ENCODE results near the gene IGFN1. TPM values are rescaled to one million over a fixed set of nuclear protein-coding genes. Genes with fewer than 3 reads are reported as not detected.

The IGFN1 gene
- total RNA-seq, 1 experiment from 2014 or later = not detected

DNA sequence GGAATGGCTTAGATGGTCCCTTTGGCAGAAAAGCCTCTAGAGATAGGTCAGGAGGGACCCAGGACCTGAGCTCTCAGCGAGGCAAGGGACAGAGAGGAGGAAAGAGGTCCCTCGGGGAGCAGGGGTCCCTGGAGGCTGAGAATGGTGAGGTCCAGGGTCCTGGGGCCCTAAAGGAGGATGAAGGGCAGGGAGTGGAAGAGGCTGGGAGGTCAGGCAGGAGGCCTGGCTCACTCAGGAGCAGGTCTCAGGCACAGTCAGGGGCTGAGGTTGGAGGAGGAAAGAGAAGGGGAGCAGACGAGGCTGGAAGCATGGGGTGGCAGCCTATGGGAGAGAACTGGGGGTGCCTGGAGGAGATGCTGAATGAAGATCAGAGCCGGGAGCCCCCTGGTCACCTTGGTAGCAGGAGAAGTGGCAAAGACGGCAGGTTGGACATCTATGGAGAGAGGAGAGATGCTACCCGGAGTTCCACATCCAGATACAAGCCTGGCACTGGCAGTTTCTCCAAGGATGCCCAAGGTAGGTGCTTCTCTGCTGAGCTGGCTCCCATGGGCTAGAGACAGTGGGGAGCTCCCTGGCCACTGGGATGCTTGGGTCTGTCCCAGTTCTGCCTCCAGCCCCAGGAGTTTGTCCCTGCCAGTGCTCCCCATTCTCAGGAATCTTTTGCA, 22.6 kb downstream of the IGFN1 start:
- no peak overlapping the region for H4K91ac ChIP-seq (ENCODE audit: insufficient read length, low read depth, low read length)
- no peaks in the 10 kb centered on the region; a peak in 1 of 7 replicates for H3K36me3 Mint-ChIP-seq (ENCODE audit: insufficient read depth in 1 of 3, low read depth in 3 of 3)
- H3K4ac ChIP-seq (ENCODE audit: low read depth, low read length) = no peak overlapping the region
- H2AFZ ChIP-seq (ENCODE audit: low read length) = no peak overlapping the region
- H3K4me3 Mint-ChIP-seq = no peak overlapping the region
- H3K9me3 Mint-ChIP-seq = no peaks in the 10 kb centered on the region
- H3K4me1 ChIP-seq (ENCODE audit: insufficient read depth, low read length) = no peaks in the 10 kb centered on the region
- WGBS (ENCODE audit: extremely low coverage, insufficient read length, low lambda C conversion rate) = no CpG with 5 or more reads among the region's 6 CpGs
- DNase-seq = no peak
- no peak overlapping the region for H2BK20ac ChIP-seq (ENCODE audit: low read depth, low read length, poor library complexity, severe bottlenecking)
- no peak overlapping the region for H3K27ac ChIP-seq (ENCODE audit: insufficient read length, low read depth, low read length)
- no peaks in the 10 kb centered on the region for H3K27me3 ChIP-seq (ENCODE audit: insufficient read depth, low read length)
- no peak overlapping the region for H3K23ac ChIP-seq (ENCODE audit: insufficient read length, low read depth, low read length)
- H2BK15ac ChIP-seq (ENCODE audit: low read depth, low read length) = no peak overlapping the region
- no peak overlapping the region for H2AK5ac ChIP-seq (ENCODE audit: insufficient read length, low read length)
- H3K4me1 Mint-ChIP-seq = peaks cover 6 to 9% of the 10 kb centered on the region in 2 experiments; a peak in 3 of 4 replicates
- H3K4me2 ChIP-seq (ENCODE audit: insufficient read depth, insufficient read length, low read length) = no peak overlapping the region
- H3K27me3 Mint-ChIP-seq (ENCODE audit: low read depth) = peaks cover 26% of the 10 kb centered on the region
- no peak overlapping the region for H2BK5ac ChIP-seq (ENCODE audit: insufficient read length, low read length)
- H3K9me3 ChIP-seq (ENCODE audit: control insufficient read depth, low read depth, low read length) = no peaks in the 10 kb centered on the region
- no peaks in the 10 kb centered on the region for H3K79me2 ChIP-seq (ENCODE audit: insufficient read depth, low read length)
- H2BK120ac ChIP-seq (ENCODE audit: low read depth, low read length, poor library complexity, severe bottlenecking) = no peak overlapping the region
- H4K20me1 ChIP-seq (ENCODE audit: control insufficient read depth, insufficient read depth, insufficient read length) = no peaks in the 10 kb centered on the region
- no peak overlapping the region for H2BK12ac ChIP-seq (ENCODE audit: insufficient read length, low read depth, low read length)
- no peak overlapping the region for H3T11ph ChIP-seq (ENCODE audit: low read length)
- H4K5ac ChIP-seq (ENCODE audit: insufficient read length, low read depth, low read length) = no peak overlapping the region
- H3K18ac ChIP-seq (ENCODE audit: insufficient read length, low read depth, low read length) = no peak overlapping the region
- H3K27ac Mint-ChIP-seq = no peak overlapping the region
- no peak overlapping the region; the same call in 1 of the 2 replicates for H3K14ac ChIP-seq (ENCODE audit: insufficient read depth, low read length)
- TF ChIP-seq CTCF (conservative IDR thresholded peaks at IDR 0.05) = no peak
- H3K9ac ChIP-seq (ENCODE audit: extremely low read depth, insufficient read length, low read length) = no peak overlapping the region
- no peak overlapping the region for H3K56ac ChIP-seq (ENCODE audit: insufficient read length, low read depth, low read length)
- H3K79me1 ChIP-seq (ENCODE audit: insufficient read depth, low read depth, low read length, poor library complexity, severe bottlenecking) = no peaks in the 10 kb centered on the region
- no peaks in the 10 kb centered on the region for H3K23me2 ChIP-seq (ENCODE audit: insufficient read length, low read depth, low read length, poor library complexity, severe bottlenecking)
- H4K8ac ChIP-seq (replicated peaks; ENCODE audit: insufficient read length, low read depth, low read length) = no peak overlapping the region
